Natural killer cell (primary cell): Measurements from ENCODE around the gene PTCH2. TPM values are rescaled to one million over a fixed set of nuclear protein-coding genes. Genes with fewer than 3 reads are reported as not detected.

ENCODE experiments used
- ATAC-seq, 3 donors: fragments of 150-1000 bp in 2 of 3; fragments of 200-7000 bp in 1 of 3; cut with Tn5 transposase; 1 replicate in 1 of 3; 2 replicates in 2 of 3; pipeline ENCODE4 v1.10.0; 2021; ENCODE audit warnings: mild to moderate bottlenecking in 2 of 3, moderate library complexity in 2 of 3
- DNase-seq, 2 donors: peaks; one replicate each; pipeline versions ENCODE4 v3.0.0 to v3.0.0-alpha.2; 2013 to 2021; ENCODE audit warnings: mixed read lengths in 1 of 2
- H3K27ac ChIP-seq: one replicate; pipeline ENCODE4 v1.5.1; 2013; ENCODE audit warnings: mild to moderate bottlenecking, low read length
- H3K27me3 ChIP-seq: one replicate; pipeline ENCODE4 v1.6.1; 2013; ENCODE audit warnings: low read length; ENCODE audit not compliant: control insufficient read depth, insufficient read depth
- H3K36me3 ChIP-seq: one replicate; pipeline ENCODE4 v1.6.1; 2013; ENCODE audit warnings: low read length; ENCODE audit not compliant: control insufficient read depth, insufficient read depth
- H3K4me1 ChIP-seq: one replicate; pipeline ENCODE4 v1.6.1; 2013; ENCODE audit warnings: low read length; ENCODE audit not compliant: control insufficient read depth, insufficient read depth
- H3K4me3 ChIP-seq: one replicate; pipeline ENCODE4 v1.5.1; 2013; ENCODE audit warnings: low read length
- H3K9me3 ChIP-seq: one replicate; pipeline ENCODE4 v1.6.1; 2013; ENCODE audit warnings: low read length; ENCODE audit not compliant: control insufficient read depth, insufficient read depth
- H3K27ac Mint-ChIP-seq, 2 donors: one replicate each; pipeline ENCODE4 v1.8.0; 2022; ENCODE audit warnings: mild to moderate bottlenecking in 2 of 2, mixed read lengths in 2 of 2, moderate library complexity in 1 of 2
- H3K27me3 Mint-ChIP-seq, 2 donors: one replicate each; pipeline ENCODE4 v1.8.0; 2022; ENCODE audit warnings: low read depth in 2 of 2, mixed read lengths in 2 of 2
- H3K36me3 Mint-ChIP-seq: one replicate; pipeline ENCODE4 v1.8.0; 2022; ENCODE audit warnings: mixed read lengths
- H3K4me1 Mint-ChIP-seq, 2 donors: one replicate each; pipeline ENCODE4 v1.8.0; 2022; ENCODE audit warnings: mixed read lengths in 2 of 2
- H3K4me3 Mint-ChIP-seq: one replicate; pipeline ENCODE4 v1.8.0; 2022; ENCODE audit warnings: mild to moderate bottlenecking, moderate library complexity, mixed read lengths
- H3K9me3 Mint-ChIP-seq, 2 donors: one replicate each; pipeline ENCODE4 v1.8.0; 2022; ENCODE audit warnings: mixed read lengths in 2 of 2
- WGBS: methylation state at CpG from one replicate; pipeline ENCODE4 v1.1.7; 2013; ENCODE audit warnings: missing lambda C conversion rate; ENCODE audit not compliant: insufficient coverage; 5-methylcytosine and 5-hydroxymethylcytosine counted together
- intact Hi-C: fragments of 100-400 bp; cut with micrococcal nuclease; formaldehyde crosslinking; loops from one replicate; pipeline ENCODE4 v1.14.2; 2022
- total RNA-seq, 4 donors: library from RNA; stranded (reverse); fragments of 120-200 nt in 1 of 4; gene quantifications; one replicate each; pipeline versions ENCODE4 v1.2.3 to v1.2.4, GENCODE V29; 2013 to 2022
- TF ChIP-seq, protein P1 (sequence below): fragments of 200-600 bp; IDR thresholded peaks from one replicate; pipeline ENCODE4 v1.8.0; 2022; ENCODE audit warnings: antibody characterized with exemption

PTCH2 gene
- total RNA-seq, 3 donors from 2014 or later (not counting 1 experiment from before 2014, with no cell fraction given): 1.8 to 3.1 (median 2.4) TPM

GRCh38 chr1:44803312-44804095 lies 39.5 kb downstream of the PTCH2 start:
- DNase-seq (no peak), ATAC-seq (no peak)
- Mint-ChIP-seq H3K4me1 (peaks cover 12 to 36% of the 10 kb centered on the region in 2 donors), H3K27ac (peak overlapping the region in 1 of 2 donors; percentile 12), H3K4me3 (no peak overlapping the region), H3K27me3 (no peaks in the 10 kb centered on the region), H3K36me3 (no peaks in the 10 kb centered on the region), H3K9me3 (no peaks in the 10 kb centered on the region)
- Histone ChIP-seq H3K4me3 (no peak overlapping the region), H3K27ac (no peak overlapping the region), H3K4me1 (peaks cover 49% of the 10 kb centered on the region), H3K27me3 (no peaks in the 10 kb centered on the region), H3K9me3 (no peaks in the 10 kb centered on the region), H3K36me3 (peaks cover 20% of the 10 kb centered on the region)
- WGBS: 95% methylated on average over 13 of the region's 13 CpGs
- intact Hi-C loops: no loop called here
- TF ChIP-seq, protein P1, sequence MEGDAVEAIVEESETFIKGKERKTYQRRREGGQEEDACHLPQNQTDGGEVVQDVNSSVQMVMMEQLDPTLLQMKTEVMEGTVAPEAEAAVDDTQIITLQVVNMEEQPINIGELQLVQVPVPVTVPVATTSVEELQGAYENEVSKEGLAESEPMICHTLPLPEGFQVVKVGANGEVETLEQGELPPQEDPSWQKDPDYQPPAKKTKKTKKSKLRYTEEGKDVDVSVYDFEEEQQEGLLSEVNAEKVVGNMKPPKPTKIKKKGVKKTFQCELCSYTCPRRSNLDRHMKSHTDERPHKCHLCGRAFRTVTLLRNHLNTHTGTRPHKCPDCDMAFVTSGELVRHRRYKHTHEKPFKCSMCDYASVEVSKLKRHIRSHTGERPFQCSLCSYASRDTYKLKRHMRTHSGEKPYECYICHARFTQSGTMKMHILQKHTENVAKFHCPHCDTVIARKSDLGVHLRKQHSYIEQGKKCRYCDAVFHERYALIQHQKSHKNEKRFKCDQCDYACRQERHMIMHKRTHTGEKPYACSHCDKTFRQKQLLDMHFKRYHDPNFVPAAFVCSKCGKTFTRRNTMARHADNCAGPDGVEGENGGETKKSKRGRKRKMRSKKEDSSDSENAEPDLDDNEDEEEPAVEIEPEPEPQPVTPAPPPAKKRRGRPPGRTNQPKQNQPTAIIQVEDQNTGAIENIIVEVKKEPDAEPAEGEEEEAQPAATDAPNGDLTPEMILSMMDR: no peak

GRCh38 chr1:44803062-44803311 lies 40.1 kb downstream of the PTCH2 start:
- Histone ChIP-seq H3K36me3 (peaks cover 20% of the 10 kb centered on the region), H3K4me3 (no peak overlapping the region), H3K27me3 (no peaks in the 10 kb centered on the region), H3K4me1 (peaks cover 44% of the 10 kb centered on the region), H3K9me3 (no peaks in the 10 kb centered on the region), H3K27ac (no peak overlapping the region)
- H3K27ac Mint-ChIP-seq: peak overlapping the region in 1 of 2 donors; percentile 12
- H3K4me1 Mint-ChIP-seq: peaks cover 12 to 32% of the 10 kb centered on the region in 2 donors
- H3K4me3 Mint-ChIP-seq: no peak overlapping the region
- TF ChIP-seq, protein P1: no peak
- H3K27me3 Mint-ChIP-seq: no peaks in the 10 kb centered on the region
- DNase-seq (no peak), ATAC-seq (no peak)
- intact Hi-C loops: no loop called here
- WGBS: 94% methylated on average over 8 of the region's 9 CpGs
- H3K9me3 Mint-ChIP-seq: no peaks in the 10 kb centered on the region
- H3K36me3 Mint-ChIP-seq: no peaks in the 10 kb centered on the region

- H3K27me3 Mint-ChIP-seq: no peaks in the 10 kb centered on the region
- H3K4me1 Mint-ChIP-seq: peaks cover 8 to 27% of the 10 kb centered on the region in 2 donors
- peaks cover 20% of the 10 kb centered on the region for H3K36me3 ChIP-seq
- ATAC-seq (no peak), DNase-seq (no peak)
- peaks cover 39% of the 10 kb centered on the region for H3K4me1 ChIP-seq
- no peak overlapping the region for H3K27ac ChIP-seq
- WGBS: 88% methylated on average over 13 of the region's 13 CpGs
- no peak overlapping the region for H3K4me3 ChIP-seq
- H3K27me3 ChIP-seq: no peaks in the 10 kb centered on the region
- H3K9me3 Mint-ChIP-seq: no peaks in the 10 kb centered on the region
- TF ChIP-seq, protein P1: no peak
- intact Hi-C loops: no loop called here
- no peaks in the 10 kb centered on the region for H3K9me3 ChIP-seq
- peak overlapping the region in 1 of 2 donors; percentile 12 for H3K27ac Mint-ChIP-seq
- no peaks in the 10 kb centered on the region for H3K36me3 Mint-ChIP-seq
- peak overlapping the region; percentile 6 for H3K4me3 Mint-ChIP-seq
These were observed 40.6 kb downstream of the PTCH2 start for GRCh38 chr1:44802306-44803061.
